ENCODE data around the gene GLOD5.

Gene GLOD5

GRCh38 chrX:48754238-48754637 lies 7.3 kb upstream of the GLOD5 start:
- DNase-seq = no peak

DNA sequence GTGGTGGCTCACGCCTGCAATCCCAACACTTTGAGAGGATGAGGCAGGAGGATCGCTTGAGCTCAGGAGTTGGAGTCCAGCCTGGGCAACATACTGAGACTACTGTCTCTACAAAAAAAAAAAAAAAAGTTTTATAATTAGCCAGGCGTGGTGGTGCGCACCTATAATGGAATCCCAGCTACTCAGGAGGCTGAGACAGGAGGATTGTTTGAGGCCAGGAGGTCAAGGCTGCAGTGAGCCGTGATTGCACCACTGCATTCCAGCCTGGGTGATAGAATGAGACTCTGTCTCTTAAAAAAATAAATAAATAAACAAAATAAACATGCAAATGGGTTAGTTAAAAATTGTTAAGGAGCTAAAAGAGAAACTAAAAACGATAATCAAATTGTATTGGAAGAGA lies 7.7 kb downstream of the GLOD5 start:
- DNase-seq = no peak

GRCh38 chrX:48770296-48770695 lies 8.7 kb downstream of the GLOD5 start:
- DNase-seq = no peak

DNA sequence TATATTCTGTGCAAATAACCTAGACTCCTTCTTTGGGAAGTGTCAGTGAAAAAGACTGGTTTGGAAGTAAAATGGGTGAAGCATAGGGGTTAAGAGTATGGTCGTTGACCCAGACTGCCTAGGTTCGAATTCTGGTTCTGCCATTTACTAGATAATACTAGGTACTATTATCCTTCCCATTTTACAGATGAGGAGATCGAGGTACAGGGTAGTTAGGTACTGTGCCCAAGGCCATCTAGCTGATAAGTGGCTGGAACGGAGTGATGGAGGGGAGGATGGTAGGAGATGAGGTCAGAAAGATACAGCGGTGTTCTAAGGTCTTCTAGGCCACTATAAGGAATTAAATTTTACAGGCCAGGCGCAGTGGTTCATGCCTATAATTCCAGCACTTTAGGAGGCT lies 11.1 kb downstream of the GLOD5 start:
- DNase-seq = no peak

DNA sequence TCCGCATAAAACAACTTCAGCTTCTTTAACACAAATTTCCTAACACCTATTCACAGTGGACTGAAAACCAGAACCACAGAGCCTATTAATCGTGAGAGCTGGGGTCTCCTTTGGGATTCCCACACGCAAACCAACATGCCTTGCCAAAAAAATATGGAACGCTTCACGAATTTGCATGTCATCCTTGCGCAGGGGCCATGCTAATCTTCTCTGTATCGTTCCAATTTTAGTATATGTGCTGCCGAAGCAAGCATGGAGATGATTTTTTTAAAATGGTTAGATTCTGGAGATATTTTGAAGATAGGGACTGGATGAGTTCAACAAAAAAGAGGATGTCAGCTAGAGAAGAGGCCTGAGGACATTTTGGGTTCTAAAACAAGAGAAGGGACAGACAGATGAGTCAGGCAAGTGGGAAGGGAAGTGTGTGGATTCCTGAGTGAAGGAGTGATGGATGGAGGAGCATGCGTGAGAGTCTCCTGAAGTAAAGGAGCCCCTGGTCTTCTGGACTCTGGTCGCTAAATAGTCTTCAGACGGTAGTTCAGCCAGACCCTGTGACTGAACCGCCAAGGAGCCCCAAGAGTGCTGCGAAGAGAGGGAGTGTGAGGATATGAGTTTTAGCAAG lies 15.4 kb downstream of the GLOD5 start:
- DNase-seq = no peak

GRCh38 chrX:48779399-48779798 lies 17.9 kb downstream of the GLOD5 start:
- DNase-seq = no peak

DNA sequence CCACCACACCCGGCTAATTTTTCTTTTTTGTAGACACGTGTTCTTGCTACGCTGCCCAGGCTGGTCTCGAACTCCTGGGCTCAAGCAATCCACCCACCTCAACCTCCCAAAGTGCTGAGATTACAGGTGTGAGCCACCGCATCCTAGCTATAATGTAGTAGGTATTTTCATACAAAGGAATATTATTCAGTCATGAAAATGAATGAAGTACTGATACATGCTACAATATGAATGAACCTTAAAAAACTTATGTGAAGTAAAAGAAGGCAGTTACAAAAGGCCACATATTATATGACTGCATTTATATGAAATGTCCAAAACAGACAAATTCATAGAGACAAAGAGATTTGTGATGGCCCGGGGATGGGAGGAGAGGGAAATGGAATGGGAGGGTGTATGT lies 20.2 kb downstream of the GLOD5 start:
- no peak for DNase-seq

GRCh38 chrX:48782216-48782615 lies 20.7 kb downstream of the GLOD5 start:
- no peak for DNase-seq

GRCh38 chrX:48782795-48783194 lies 21.2 kb downstream of the GLOD5 start:
- no peak for DNase-seq

DNA sequence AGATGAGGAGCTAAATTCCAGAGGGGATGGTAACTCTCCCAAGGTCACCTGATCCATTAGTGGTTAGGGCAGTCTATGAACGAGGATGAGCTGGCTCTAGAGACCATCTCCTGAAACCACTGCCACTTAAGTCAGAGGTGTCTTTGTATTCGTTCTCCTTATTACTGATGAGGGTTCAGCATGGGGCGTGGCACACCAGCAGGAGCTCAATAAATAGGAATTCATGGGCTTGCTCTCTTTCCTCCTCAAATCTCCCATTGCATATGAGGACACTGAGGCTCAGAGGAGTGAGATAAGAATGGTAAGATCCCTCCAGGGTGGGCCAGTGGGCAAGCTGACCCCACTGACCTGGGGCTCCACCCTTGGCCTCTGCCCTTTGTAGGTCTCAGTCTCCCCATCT lies 23.2 kb downstream of the GLOD5 start:
- DNase-seq = no peak

DNA sequence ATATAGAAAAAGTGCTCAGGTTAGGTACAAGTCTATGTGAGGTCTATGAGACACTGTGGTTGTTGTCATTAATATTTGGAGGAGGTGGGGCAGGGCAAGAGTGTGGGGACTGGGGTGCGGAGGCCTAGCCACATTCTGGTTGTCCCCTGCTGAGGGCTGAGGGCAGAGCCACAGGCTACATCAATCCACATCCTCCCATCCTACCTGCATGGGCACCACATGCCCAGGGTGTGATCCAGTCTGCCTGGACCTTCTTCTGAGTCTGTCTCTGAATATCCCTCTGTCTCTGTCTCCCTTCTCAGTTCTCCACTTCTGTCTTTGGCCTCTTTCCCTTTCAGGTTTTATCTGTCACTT lies 23.6 kb downstream of the GLOD5 start:
- DNase-seq = no peak

DNA sequence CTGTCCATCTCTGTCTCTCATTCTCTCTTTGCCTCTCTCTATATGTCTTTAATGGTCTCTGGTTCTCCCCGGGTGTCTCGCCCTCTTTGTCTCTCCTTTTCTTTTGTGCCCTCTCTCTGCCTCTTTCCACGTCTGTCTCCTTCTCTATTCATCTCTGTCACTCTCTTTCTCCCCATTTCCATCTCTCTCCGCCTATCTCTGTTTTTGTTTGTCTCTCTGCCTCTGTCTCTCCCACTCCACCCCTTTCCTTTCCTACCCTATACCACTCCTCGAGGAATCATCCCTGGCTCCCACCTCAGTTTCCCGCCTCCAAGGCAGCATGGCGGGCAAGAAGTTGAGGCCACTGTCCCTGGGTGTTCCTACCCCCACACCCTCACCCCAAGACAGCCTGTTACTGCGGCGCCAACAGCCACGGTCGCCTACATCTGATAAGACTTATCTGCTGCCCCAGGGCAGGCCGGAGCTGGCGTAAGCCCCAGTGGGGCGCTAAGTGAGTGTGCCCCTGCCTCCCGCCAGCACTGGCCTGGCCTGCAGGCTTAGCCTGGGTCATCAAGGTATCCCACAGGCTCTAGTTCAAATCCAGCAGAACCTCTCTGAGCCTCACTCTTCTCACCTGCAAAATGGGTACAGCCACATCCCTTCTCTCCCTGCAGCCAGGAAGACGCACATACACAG lies 24.1 kb downstream of the GLOD5 start:
- no peak for DNase-seq

GRCh38 chrX:48786341-48786800 lies 24.8 kb downstream of the GLOD5 start, which contains the start of gene GATA1:
TSS of gene GATA1 (plus strand) at chrX:48786590. CDS start at chrX:48791110, 4,520 bp downstream.
- no peak for DNase-seq

DNA sequence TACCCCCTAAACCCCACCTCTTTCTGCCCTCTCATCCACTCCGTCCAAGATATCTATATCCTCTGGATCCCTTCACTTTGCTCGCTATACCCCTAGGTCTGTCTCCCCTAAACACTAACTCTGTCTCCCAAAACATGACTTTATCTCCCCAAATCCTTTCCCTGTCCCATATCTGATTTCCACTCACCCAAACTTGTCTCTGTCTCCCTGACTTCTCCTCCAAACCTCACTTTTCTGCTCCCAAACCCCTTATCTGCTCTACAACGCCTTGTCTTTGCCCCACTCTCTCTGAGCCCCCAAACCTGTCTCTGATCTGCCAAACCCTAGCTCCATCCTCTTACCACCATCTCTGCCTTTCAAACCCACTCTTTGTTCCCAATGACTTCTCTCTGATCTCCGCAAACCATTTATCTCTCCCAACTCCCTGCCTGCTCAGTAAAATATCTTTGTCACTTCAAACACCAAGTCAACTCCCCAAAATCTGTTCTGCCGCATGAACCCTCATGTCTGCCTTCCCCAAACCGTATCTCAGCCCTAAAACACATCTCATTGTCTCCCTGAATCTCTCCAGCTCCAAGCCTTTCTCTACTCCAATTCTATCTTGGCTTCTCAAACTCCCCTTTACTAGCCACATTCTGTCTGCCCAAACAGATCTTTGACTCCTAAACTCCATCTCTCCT lies 25.4 kb downstream of the GLOD5 start:
- no peak for DNase-seq

- DNase-seq = no peak
These were observed 26.2 kb downstream of the GLOD5 start for GRCh38 chrX:48787505-48788443.

DNA sequence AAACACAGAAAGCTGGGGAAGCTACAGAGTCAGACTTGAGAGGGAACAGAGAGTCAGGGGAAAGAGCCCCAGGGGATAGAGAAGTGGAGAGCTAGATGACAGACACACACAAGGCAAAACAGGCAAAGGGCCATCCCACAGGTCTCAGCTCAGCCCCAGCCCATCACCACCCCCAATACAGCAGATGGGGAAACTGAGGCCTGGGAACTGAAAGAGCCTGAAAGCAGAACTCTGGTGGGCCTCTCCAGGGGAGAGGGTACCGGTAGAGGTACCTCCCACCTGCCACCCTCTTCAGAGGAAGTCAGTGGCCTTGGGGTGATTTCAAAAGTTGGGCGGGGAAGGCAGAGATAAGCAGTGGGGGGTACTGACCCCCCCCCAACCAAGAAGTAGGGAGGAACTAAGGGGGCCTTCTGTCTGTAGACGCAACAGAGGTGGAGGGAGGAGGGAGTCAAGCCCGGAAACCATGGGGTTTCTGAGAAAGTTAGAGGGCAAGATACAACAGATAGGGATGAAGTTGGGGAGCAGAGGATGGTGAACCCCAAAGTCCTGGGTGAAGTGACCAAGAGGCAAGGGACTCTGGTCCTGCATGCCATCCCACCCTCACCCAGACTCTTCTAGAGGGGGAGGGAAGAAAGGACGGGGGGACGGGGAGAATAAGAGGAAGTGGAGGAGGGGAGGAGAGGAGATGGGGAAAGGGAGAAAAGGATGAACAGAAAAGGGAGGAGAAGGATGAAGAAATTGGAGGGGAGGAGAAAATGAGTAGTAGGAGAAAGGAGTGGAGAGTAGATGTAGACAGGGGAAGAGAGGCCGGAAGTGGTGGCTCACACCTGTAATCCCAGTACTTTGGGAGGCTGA lies 28.0 kb downstream of the GLOD5 start:
- DNase-seq = no peak

GRCh38 chrX:48790477-48790876 lies 28.9 kb downstream of the GLOD5 start:
- no peak for DNase-seq

GRCh38 chrX:48791063-48791820 lies 29.7 kb downstream of the GLOD5 start:
- no peak for DNase-seq

GRCh38 chrX:48792219-48792618 lies 30.7 kb downstream of the GLOD5 start:
- DNase-seq = no peak

DNA sequence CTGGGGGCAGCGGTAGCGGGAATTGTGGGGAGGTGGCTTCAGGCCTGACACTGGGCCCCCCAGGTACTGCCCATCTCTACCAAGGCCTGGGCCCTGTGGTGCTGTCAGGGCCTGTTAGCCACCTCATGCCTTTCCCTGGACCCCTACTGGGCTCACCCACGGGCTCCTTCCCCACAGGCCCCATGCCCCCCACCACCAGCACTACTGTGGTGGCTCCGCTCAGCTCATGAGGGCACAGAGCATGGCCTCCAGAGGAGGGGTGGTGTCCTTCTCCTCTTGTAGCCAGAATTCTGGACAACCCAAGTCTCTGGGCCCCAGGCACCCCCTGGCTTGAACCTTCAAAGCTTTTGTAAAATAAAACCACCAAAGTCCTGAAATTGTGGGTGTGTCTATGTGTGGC lies 32.4 kb downstream of the GLOD5 start:
- no peak for DNase-seq

DNA sequence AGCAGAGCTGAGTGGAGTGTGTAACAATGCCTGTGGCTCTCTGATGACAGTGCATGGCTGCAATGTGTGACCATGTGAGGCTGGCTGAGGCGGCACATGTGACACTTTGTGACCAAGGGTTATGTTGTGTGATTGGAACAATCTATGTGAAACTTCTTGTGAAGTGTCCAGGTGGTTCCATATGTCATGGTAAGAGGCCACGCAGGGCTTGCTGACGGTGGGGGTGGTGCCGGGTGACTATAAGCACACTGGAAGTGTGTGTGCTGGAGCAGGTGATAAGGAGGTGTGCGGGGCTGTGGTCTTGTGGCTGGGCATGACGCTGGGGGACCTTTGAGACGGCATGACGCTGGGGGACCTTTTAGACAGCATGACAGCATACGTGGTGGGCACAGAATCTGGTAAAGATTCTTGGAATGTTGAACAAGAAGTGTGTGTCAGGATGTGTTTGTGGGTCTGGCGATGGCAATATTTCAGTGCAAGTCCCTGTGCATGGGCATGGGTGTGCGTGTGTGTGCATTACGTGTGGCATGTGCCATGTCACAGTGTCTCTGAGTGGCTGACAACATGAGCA lies 32.9 kb downstream of the GLOD5 start:
- DNase-seq = no peak
